Chondrocyte (in vitro differentiated cells): Measurements from ENCODE around the gene CELSR2. TPM values are rescaled to one million over a fixed set of nuclear protein-coding genes. Genes with fewer than 3 reads are reported as not detected.

Source experiments
- DNase-seq: peaks from one replicate; pipeline ENCODE4 v3.0.0; 2021; ENCODE audit warnings: mixed read lengths, low spot score
- H3K27ac Mint-ChIP-seq: one replicate; pipeline ENCODE4 v1.8.0; 2021; ENCODE audit warnings: mild to moderate bottlenecking, moderate library complexity, mixed read lengths; ENCODE audit not compliant: unreplicated experiment
- H3K27me3 Mint-ChIP-seq: 2 replicates; pipeline ENCODE4 v1.8.0; 2021; ENCODE audit warnings: low read depth, mixed read lengths
- H3K36me3 Mint-ChIP-seq: 2 replicates; pipeline ENCODE4 v1.8.0; 2021; ENCODE audit warnings: low read depth, mixed read lengths
- H3K4me1 Mint-ChIP-seq: 2 replicates; pipeline ENCODE4 v1.8.0; 2021; ENCODE audit warnings: low read depth, mild to moderate bottlenecking, mixed read lengths
- H3K4me3 Mint-ChIP-seq: one replicate; pipeline ENCODE4 v1.8.0; 2021; ENCODE audit warnings: mild to moderate bottlenecking, moderate library complexity, mixed read lengths; ENCODE audit not compliant: unreplicated experiment
- H3K9me3 Mint-ChIP-seq: 2 replicates; pipeline ENCODE4 v1.8.0; 2021; ENCODE audit warnings: low read depth, mixed read lengths
- CTCF ChIP-seq: fragments of 200-600 bp; sonication (generic); IDR thresholded peaks from 2 replicates; pipeline ENCODE4 v1.5.0; 2021; ENCODE audit warnings: antibody characterized with exemption, mild to moderate bottlenecking, moderate library complexity
- total RNA-seq: library from RNA; stranded (reverse); gene quantifications from 3 replicates; pipeline ENCODE4 v1.2.1, GENCODE V29; 2021

CELSR2 gene
- total RNA-seq, 1 donor from 2014 or later = 10.3 TPM

DNA sequence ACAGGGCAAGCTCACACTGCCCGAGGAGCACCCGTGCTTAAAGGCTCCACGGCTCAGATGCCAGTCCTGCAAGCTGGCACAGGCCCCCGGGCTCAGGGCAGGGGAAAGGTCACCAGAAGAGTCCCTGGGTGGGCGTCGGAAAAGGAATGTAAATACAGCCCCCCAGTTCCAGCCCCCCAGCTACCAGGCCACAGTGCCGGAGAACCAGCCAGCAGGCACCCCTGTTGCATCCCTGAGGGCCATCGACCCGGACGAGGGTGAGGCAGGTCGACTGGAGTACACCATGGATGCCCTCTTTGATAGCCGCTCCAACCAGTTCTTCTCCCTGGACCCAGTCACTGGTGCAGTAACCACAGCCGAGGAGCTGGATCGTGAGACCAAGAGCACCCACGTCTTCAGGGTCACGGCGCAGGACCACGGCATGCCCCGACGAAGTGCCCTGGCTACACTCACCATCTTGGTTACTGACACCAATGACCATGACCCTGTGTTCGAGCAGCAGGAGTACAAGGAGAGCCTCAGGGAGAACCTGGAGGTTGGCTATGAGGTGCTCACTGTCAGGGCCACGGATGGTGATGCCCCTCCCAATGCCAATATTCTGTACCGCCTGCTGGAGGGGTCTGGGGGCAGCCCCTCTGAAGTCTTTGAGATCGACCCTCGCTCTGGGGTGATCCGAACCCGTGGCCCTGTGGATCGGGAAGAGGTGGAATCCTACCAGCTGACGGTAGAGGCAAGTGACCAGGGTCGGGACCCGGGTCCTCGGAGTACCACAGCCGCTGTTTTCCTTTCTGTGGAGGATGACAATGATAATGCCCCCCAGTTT is 1.3 kb downstream of the CELSR2 start:
- peak; percentile 83 for DNase-seq
- H3K4me1 Mint-ChIP-seq = peaks cover 39% of the 10 kb centered on the region
- no peaks in the 10 kb centered on the region for H3K36me3 Mint-ChIP-seq
- no peak for TF ChIP-seq CTCF
- no peaks in the 10 kb centered on the region for H3K9me3 Mint-ChIP-seq
- no peaks in the 10 kb centered on the region for H3K27me3 Mint-ChIP-seq
- H3K4me3 Mint-ChIP-seq = peak overlapping the region; percentile 61
- no peak overlapping the region for H3K27ac Mint-ChIP-seq

GRCh38 chr1:109251277-109252166 is 2.2 kb downstream of the CELSR2 start:
- Mint-ChIP-seq H3K9me3 (no peaks in the 10 kb centered on the region), H3K4me1 (peaks cover 38% of the 10 kb centered on the region), H3K27me3 (no peaks in the 10 kb centered on the region), H3K27ac (no peak overlapping the region), H3K36me3 (no peaks in the 10 kb centered on the region), H3K4me3 (no peak overlapping the region)
- peak; percentile 56 for DNase-seq
- no peak for TF ChIP-seq CTCF

DNA sequence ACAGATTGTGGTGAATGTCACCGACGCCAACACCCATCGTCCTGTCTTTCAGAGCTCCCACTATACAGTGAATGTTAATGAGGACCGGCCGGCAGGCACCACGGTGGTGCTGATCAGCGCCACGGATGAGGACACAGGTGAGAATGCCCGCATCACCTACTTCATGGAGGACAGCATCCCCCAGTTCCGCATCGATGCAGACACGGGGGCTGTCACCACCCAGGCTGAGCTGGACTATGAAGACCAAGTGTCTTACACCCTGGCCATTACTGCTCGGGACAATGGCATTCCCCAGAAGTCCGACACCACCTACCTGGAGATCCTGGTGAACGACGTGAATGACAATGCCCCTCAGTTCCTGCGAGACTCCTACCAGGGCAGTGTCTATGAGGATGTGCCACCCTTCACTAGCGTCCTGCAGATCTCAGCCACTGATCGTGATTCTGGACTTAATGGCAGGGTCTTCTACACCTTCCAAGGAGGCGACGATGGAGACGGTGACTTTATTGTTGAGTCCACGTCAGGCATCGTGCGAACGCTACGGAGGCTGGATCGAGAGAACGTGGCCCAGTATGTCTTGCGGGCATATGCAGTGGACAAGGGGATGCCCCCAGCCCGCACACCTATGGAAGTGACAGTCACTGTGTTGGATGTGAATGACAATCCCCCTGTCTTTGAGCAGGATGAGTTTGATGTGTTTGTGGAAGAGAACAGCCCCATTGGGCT is 3.0 kb downstream of the CELSR2 start:
- no peaks in the 10 kb centered on the region for H3K36me3 Mint-ChIP-seq
- peak; percentile 73 for DNase-seq
- no peak for TF ChIP-seq CTCF
- no peaks in the 10 kb centered on the region for H3K9me3 Mint-ChIP-seq
- no peak overlapping the region for H3K27ac Mint-ChIP-seq
- H3K4me1 Mint-ChIP-seq = peaks cover 36% of the 10 kb centered on the region
- H3K27me3 Mint-ChIP-seq = no peaks in the 10 kb centered on the region
- no peak overlapping the region for H3K4me3 Mint-ChIP-seq

GRCh38 chr1:109252893-109253802 is 3.8 kb downstream of the CELSR2 start:
- no peak for DNase-seq
- Mint-ChIP-seq H3K27me3 (no peaks in the 10 kb centered on the region), H3K4me1 (peaks cover 36% of the 10 kb centered on the region), H3K27ac (peak overlapping the region; percentile 90), H3K9me3 (no peaks in the 10 kb centered on the region), H3K36me3 (no peaks in the 10 kb centered on the region), H3K4me3 (peak overlapping the region; percentile 58)
- no peak for TF ChIP-seq CTCF
